ENCODE data around the gene DDA1.

DDA1 gene

DNA sequence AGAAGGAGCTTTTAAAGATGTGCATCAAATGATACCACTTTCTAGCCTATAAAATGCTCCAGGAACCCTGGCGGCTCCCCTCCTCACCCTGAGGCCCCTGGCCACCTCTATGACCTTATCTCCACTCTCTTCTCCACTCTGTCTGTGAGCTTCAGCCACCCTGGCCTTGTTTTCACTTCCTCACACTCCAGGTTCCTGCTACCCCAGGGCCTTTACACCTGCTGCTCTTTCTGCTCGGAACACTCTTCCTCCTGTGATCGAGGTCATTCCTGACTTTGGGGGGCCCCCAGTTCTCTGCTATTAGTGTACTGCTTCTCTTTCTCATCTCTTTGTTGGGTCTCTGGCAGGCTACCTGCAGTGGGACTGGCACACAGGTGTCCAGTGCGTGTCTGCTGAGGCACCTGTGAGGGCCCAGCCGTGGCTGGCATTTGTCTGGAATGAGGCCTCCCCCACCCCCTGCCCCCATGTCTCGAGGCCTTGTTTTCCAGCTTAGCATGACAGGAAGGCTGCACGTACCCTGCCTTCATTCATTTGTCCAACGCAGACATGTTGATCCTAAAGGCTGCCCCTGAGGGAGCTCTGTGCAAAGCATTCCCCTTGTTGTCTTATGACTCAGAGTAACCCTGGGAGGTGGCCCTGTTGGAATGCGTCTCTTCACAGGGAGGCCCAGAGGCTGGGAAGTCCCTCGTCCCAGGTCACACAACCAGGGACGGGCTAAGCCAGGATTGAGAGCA lies 2.3 kb downstream of the DDA1 start:
- DNase-seq (ENCODE audit: low read depth in 2 of 2) = no peak

GRCh38 chr19:17312189-17313113 lies 3.1 kb downstream of the DDA1 start:
- no peak for DNase-seq (ENCODE audit: low read depth in 2 of 2)

- DNase-seq (ENCODE audit: low read depth in 2 of 2) = no peak
Observed at GRCh38 chr19:17314007-17314593, 4.7 kb downstream of the DDA1 start.

- DNase-seq (ENCODE audit: low read depth in 2 of 2) = no peak
Observed at GRCh38 chr19:17318966-17319365, 9.6 kb downstream of the DDA1 start.

DNA sequence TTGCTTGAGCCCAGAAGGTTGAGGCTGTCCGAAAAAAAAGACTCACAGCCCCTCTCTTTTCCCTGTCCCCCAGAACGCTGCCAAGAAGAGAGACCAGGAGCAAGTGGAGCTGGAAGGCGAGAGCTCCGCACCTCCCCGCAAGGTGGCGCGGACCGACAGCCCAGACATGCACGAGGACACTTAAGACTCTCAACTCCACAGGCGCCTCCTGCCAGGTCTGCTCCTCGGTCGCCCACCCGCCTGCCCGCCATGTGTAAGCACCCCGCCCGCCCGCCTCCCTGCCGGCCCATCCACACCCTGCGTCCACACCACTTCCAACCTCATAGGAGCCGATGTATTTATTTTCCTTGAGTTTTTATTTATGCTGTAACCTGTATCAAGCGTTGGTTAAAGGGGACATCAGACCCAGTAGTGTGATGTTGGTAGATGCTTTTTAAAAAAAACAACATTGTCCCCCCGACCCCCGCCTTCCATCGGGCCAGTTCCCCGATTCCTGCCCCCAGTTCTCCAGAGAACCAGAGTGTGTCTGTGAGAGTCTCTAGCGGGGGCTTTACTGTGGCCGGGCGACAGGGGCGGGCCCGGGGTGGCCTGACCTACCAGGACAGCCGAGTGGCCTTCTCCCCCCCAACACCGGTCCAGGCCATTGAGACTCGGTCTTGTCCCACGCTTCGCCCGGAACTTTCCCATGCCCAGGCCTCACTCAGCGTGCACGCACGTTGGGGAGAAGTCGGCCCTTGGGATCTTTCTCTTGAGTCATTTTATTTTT lies 10.3 kb downstream of the DDA1 start:
- no peak for DNase-seq (ENCODE audit: low read depth in 2 of 2)

GRCh38 chr19:17320435-17320834 lies 11.1 kb downstream of the DDA1 start:
- no peak for DNase-seq (ENCODE audit: low read depth in 2 of 2)

DNA sequence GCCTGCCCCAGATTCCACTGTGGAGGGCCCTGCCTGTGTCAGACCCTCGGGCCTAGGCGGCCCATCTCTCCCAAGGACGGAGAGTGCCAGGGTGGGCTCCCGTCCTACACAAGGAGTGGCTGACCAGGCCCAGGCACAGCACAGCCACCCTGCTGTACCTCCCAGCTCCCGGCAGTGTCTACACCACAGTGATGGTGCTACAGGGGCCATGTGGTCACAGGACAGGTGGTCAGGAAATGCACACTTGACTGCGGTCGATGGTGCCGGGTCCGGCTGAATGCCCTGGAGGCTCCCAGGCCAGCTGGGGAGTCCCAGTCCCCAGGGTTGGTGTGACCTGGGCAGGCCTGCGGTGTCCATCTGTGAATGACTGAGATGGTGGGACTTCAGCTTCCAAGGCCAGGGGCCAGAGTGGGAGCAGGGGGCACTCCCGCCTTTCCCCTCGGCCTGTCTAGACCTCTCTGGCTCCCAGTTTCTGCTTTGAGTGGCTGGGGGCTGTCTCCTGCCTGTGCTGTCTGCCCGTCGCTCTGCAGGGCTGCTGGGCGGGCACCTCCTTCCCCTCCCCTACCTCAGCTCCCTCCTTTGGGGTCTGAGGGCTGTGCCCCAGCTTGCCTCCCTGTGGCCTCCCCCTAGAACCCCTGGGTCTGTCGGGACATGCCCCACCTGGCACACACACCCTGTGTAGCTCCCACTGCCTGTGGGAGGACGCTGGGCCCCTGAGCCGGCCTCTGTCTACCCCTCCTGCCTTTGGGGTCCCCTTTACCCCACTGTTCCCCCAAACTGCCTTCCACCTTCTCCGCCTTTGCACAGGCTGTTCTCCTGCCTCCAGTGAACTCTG lies 12.5 kb downstream of the DDA1 start:
- no peak for DNase-seq (ENCODE audit: low read depth in 2 of 2)

DNA sequence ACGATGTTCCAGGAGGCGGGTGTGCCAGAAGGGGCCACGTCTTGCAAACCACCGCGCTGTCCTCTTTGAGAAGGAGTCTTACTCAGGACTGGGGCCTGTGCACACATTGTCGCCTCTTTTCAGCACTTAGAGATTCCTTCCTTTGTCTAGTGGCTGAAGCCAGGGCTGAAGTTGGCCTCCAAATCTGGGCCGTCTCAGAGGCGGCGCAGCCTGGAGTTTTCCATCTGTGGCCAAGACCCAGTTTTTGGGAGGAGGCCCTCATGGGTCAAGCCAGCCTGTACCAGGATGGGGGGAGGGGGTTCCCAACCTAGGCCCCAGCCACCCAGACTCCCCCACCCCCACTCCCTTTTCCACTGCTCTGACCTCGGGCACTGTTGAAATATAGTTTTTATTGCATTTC lies 13.5 kb downstream of the DDA1 start:
- no peak for DNase-seq (ENCODE audit: low read depth in 2 of 2)

DNA sequence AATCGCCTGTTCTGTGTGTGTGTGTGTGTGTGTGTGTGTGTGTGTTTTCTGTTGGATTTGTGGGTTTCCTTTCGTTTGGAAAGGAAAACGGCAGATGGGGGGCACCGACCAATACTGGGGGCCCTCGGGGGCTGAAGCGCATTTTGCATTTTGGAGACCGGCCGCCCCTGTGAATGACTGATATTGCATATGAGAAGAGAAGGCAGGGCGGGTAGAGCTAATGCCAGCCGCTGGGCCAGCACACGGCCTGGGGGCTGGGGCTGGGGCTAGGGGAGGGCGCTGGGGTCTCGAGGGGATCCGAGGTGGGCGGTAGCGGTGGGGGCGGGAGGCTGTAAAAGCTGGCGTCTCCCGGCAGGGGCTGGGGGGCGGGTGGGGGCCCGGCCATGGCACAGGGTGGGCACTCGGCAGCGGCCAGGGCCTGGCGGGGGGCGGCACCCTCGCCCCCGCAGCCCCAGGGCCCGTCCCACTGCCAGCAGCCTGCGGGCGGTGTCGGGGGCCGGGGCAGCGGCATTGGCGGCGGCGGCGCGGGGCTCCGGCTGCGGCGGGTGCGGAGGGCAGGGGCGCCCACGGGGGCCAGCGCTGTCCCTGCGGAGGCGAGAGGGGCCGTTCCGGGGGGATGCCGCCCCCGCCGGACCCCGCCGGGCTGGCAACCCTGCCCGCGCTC lies 14.1 kb downstream of the DDA1 start:
- DNase-seq (ENCODE audit: low read depth in 2 of 2) = no peak

DNA sequence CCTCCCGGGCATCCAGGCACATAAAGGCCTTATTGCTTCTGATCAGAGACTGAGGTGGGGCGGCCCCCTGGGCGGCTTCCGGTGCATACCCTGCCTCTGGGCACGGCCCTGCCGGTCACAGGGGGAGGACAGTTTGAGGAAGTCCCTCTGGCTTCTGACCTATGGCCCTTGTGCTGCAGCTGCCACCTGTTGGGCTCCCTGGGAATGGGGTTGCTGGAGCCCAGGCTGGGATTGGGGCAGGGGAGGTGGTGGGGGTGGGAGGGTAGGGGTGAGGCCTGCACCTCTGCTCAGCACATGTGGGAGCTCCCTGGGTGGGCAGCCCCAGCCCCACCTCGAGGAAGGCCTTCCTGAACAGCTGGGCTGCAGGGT lies 14.6 kb downstream of the DDA1 start:
- DNase-seq (ENCODE audit: low read depth in 2 of 2) = no peak

DNA sequence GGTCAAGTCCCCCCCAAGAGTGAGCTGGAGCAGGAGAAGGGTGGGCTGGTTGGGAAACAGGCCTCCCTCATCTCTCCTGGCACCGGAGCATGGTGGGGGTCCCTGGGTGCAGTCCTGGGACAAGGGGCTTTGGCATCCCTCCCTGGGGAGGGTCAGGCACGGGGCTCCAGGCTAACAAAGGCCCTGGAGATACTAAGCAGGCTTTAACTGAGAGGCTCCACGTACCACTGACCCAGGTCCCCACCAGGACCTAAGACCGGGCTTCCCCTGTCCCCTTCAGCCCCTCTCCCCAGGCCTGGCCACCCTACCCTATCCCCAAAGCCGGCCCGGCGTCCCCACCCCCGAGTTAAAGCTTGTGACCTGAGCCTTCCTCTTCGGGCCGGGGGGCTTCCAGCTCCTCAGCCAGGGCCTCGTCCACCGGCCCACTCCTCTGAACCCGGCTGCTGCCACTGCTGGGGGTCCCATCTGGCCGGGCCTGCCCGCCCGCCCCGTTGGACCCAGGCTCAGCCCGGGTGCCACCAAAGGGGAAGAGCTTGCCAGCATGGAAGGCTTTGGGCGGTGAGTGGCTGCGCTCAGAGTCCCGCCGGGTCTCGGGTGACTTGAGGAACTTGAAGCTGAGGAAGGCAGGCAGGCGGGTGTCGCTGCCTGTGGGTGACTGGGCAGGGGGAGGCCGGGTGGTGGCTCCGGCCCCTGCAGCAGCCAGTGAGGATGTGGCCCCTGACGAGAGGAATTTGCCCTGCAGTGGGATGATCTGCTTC lies 15.2 kb downstream of the DDA1 start:
- no peak for DNase-seq (ENCODE audit: low read depth in 2 of 2)

- DNase-seq (ENCODE audit: low read depth in 2 of 2) = no peak
Observed at GRCh38 chr19:17325133-17325532, 15.8 kb downstream of the DDA1 start.

- no peak for DNase-seq (ENCODE audit: low read depth in 2 of 2)
Observed at GRCh38 chr19:17325881-17326594, 16.7 kb downstream of the DDA1 start.

- DNase-seq (ENCODE audit: low read depth in 2 of 2) = no peak
Observed at GRCh38 chr19:17326595-17326966, 17.2 kb downstream of the DDA1 start.

GRCh38 chr19:17327068-17327653 lies 17.8 kb downstream of the DDA1 start:
- DNase-seq (ENCODE audit: low read depth in 2 of 2) = no peak

DNA sequence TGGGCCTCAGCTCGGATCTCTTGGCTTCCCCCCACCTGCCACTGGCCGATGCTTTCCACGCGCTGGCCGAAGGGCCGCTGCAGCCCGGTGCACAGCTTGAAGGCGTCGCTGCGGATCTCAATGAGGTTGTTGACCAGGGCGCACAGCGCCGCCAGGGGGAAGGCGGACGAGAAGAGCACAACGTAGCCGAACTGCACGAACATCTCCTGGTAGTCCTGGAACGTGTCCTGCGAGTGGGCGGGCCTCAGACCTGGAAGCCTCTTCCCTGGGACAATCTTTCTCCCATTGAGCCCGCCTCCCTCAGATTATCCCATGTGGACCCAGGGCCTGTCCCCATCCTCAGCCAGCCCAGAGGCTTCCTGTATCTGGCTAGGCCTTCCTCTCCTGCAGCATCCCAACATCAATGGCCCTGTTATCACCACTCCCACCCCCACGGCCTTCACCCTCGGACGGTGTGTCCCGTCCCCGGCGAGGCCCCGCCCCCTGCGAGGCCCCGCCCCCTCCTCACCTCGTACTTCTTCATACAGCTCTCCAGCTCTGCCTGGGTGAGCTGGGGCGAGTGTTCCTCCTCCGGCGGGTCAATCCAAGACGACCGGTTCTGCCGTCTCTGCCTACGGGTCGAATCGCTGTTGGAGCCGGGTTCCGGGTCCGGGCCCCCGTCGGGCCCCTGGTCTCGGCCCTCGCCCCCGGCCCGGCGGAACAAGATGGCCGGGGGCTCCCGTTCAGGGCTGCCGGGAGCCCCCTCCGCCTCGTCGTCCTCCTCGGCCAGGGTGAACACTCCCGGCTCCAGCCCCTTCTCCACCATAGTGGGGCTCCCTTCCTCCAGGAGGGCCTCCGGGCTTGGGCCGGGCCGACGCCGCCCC lies 18.5 kb downstream of the DDA1 start:
- DNase-seq (ENCODE audit: low read depth in 2 of 2) = no peak

DNA sequence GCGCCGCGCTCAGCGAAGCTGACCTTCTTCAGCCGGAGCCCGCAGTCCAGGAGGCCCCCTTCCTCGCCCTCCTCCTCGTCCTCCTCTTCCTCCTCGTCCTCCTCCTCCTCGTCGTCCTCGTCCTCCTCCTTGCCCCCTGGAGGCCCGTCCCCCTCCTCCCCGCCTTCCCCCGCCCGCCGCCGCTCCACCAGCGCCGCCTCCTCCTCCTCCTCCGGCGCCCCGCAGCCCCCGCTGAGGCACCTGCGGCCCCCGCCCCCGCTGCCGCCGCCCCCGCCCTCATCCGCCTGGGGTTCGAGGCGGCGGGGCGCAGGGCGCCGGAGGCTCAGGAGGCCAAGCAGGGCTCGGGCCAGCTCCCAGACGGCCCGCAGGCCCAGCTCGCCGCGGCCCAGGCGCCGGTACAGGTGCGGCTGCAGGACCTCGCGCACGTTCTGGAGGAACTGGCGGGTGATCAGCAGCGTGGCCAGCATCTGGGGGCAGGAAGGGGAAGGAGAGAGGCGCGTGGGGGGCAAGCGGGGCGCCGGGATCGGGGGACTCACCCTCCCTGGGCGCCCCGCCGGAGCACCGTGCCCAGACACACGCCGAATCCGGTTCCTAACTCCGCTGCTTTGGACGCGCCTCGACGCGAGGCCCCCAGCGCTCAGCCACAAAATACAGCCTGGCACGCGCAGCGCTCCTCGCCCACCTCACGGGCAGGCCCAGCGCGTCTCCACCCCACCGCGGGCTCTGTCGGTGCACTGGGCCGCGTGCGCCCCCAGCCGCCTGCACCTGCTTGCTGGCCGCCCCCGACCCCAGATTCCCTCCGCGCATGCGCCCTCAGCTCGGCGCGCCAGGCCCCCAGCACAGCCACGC lies 19.4 kb downstream of the DDA1 start:
- DNase-seq (ENCODE audit: low read depth in 2 of 2) = no peak

Data from stimulated activated CD4-positive, alpha-beta T cell treated with anti-CD3 and anti-CD28 coated beads, Interleukin-15, amount 100 ng/mL, for 48 hours (primary cell).